OCI-LY7 (cell line): ENCODE measurements around the gene DCHS1.

Experiments
- CTCF ChIP-seq: fragments of 200-600 bp; sonication (generic); conservative IDR thresholded peaks from 2 replicates; pipeline ENCODE4 v1.5.1; 2014; ENCODE audit warnings: mild to moderate bottlenecking, antibody characterized with exemption, low read length, moderate library complexity, mixed read lengths
- EZH2phosphoT487 ChIP-seq: fragments of 200-600 bp; sonication (generic); IDR thresholded peaks from 2 replicates; pipeline ENCODE4 v1.6.1; 2018; ENCODE audit warnings: low read depth, borderline replicate concordance, mild to moderate bottlenecking, mixed run types, antibody characterized with exemption, low read length, moderate library complexity, mixed read lengths

- TF ChIP-seq CTCF (no peak), EZH2phosphoT487 (no peak)
Measured at GRCh38 chr11:6606471-6607189, 49.0 kb downstream of the DCHS1 start.
